ENCODE data around the gene CXorf58.
"Not testable (repeated sequence)": the region's sequence is repeated elsewhere in the genome, so short reads cannot be mapped to it uniquely, and the experiment has no call there.

CXorf58 gene, protein sequence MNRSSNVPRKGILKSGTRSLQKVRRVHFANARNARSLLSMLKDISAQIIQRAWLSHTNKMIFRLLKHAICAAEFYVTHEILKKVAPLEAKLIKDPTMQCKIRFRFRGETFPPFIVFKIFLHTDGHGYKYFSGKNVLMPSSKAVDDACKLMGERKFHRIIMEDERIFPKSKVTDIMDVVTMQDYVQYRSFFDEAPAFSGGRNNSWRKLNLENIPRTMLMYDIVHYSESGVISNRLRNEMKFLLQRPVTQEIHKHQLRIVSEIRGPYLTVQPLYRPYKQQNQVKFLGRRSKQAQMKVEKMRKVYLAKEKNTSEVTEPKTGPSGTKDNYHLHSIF

DNA sequence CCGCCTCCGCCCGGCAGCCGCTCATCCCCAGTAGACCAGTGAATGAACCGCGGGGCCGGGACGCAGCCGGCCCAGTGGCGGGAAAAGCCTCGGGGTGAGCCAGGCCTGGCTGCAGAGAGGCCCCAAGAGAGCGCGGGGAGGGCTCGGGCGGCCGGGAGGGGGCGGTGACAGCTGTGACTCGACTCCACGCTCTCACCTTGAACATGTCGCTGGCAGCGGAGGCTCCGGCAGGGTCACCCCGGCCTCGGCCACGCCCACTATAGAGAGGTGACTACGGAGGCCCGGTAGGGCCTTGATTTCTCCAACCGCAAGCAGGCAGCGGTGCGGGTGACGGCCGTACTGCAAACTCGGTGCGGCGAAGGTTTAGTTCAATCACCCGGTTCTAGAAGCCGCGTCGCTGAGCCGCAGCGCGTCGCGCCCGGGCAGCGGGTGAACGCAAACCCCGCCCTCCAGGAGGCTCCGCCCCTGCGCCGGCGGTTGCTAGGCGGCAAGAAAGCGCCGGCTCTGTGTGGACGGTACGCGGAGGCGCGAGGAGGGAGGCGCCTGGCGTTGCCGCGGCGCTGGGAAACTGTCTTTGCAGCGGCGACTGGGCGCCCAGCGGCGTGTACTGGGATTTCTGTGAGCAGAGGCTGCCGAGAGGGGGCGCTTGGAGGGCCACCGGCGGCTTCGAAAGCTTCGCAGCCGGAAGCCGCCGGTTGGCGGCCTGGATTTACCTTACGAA, at the start of gene CXorf58, which contains the start of gene APOO:
TSS of gene CXorf58 (plus strand) at position 509 of the 721 bp plus-strand sequence. CDS start 2,297 bp downstream, outside the sequence.
TSS of gene APOO (minus strand) at position 441 of the 721 bp plus-strand sequence. CDS start at position 205, 236 bp downstream.
- DNase-seq (ENCODE audit: low read depth in 3 of 3): peak; percentile 74 to 88 (median 77)

GRCh38 chrX:23859238-23859637, 48.6 kb upstream of the CXorf58 start:
- not testable (repeated sequence) for DNase-seq (ENCODE audit: low read depth in 3 of 3)

DNA sequence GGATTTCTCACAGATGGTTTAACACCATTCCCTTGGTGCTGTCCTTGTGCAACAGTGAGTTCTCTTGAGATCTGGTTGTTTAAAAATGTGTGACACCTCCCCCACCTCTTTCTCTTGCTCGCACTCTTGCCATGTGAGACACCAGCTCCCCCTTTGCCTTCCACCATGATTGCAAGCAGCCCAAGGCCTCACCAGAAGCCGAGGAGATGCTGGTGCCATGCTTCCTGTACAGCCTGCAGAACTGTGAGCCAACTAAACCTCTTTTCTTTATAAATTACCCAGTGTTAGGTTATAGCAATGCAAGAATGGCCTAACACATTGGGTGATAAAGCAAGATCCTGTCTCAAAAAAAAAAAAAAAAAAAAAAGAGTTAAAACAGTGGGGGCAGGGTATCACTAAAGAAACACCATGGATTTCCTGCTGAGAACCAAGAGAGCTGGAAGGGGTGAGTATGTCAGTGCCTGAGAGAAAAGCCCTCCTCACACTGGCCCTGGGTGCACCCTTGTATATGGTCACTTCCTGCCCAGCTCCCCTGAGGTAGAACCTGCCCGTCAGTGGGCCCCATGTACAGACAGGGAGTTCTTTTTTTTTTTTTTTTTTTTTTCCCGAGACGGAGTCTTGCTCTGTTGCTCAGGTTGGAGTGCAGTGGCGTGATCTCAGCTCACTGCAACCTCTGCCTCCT, 46.5 kb upstream of the CXorf58 start:
- DNase-seq (ENCODE audit: low read depth in 3 of 3): no peak

- DNase-seq (ENCODE audit: low read depth in 3 of 3): not testable (repeated sequence)
Measured at GRCh38 chrX:23861952-23862351, 45.9 kb upstream of the CXorf58 start.

DNA sequence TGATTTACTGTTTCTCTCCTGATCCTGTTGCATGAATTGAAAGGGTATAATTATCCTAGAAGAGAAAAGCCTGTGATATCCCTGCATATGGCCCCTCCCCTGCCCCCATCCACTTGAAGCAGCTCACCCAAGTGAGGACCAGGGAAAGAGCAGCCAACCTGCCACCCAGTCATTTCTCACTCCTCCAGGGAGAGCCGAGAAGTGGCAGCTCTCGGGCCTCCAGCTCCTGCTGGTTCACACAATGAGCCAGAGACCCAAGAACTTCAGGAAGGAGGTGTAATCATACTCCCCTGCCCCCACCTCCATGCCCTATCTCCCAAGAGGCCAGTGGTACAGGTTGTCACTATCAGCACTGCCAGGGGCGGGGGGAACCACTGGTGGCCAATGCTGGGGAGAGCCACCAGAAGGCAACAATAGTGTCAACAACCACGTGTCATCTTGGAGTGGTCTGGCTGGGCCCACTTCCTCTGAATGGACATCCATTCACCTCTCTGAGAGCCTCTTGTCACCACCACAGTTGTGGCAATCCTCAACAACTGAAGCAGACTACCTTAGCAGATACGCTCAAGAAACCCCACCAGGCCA, 43.0 kb upstream of the CXorf58 start:
- DNase-seq (ENCODE audit: low read depth in 3 of 3): no peak

GRCh38 chrX:23870041-23870440, 37.8 kb upstream of the CXorf58 start:
- DNase-seq (ENCODE audit: low read depth in 3 of 3): no peak

DNA sequence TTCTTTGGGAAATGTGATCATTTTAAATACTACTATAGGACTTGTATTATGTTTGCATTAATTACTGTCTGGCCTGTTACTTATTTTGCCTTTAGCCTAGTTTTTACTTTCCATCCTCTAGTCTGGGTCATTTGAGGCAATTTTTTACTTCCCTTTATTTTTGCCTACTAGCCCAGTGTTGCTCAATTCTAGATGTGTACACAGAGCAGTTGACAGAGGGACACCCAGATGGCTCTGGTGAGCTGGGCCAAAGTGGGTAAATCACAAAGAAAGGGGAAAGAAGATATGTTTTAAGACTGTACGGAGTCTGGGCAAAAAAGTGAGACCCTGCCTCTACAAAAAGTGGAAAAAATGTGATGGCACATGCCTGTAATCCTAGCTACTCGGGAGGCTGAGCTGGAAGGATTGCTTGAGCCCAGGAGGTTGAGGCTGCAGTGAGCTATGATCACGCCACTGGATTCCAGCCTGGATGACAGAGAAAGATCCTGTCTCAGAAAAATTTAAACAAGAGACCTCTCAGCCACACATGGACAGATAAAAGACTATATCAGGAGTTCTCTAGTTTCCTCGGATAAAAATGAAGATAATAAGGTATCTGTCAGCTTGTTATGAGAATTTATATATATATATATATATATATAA, 35.8 kb upstream of the CXorf58 start:
- no peak for DNase-seq (ENCODE audit: low read depth in 3 of 3)

DNA sequence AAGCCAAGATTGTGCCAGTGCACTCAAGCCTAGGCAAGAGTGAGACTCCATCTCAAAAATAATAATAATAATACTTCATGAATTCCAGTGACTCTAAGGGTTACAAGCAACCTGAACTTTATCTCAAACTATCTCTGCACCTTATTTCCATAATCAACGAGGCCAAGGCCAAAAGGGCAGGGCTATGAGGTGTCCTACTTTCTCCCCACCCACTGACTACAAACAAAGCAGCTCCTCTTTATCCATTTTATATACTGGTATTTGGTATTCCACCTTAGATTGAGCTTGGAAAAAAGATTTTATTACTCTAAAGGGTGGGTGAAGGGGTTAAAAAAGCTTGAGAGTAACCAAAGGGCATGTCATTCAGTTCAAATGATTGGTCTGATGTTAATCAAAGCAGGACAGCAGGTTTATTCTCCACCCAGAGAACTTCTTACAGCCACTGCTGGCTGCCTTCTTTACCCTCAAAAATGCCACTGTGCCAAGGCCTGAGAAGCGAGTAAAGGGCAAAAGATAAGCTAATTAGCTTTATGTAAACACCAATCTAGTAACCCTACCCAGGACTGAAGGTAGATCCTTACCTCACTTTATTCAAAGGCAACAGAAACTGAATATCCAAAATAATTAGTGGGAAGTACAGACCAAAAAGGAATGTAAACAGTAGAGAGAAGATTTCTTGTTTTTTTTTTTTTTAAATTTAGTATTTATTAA, 28.3 kb upstream of the CXorf58 start:
- no peak for DNase-seq (ENCODE audit: low read depth in 3 of 3)

- DNase-seq (ENCODE audit: low read depth in 3 of 3): peak in 1 of 3 experiments; percentile 2
Measured at GRCh38 chrX:23883737-23884354, 24.0 kb upstream of the CXorf58 start.

- DNase-seq (ENCODE audit: low read depth in 3 of 3): no peak
Measured at GRCh38 chrX:23884427-23885024, 23.3 kb upstream of the CXorf58 start.

- DNase-seq (ENCODE audit: low read depth in 3 of 3): no peak
Measured at GRCh38 chrX:23885803-23886202, 22.0 kb upstream of the CXorf58 start.

GRCh38 chrX:23887451-23887850, 20.4 kb upstream of the CXorf58 start:
- no peak for DNase-seq (ENCODE audit: low read depth in 3 of 3)

DNA sequence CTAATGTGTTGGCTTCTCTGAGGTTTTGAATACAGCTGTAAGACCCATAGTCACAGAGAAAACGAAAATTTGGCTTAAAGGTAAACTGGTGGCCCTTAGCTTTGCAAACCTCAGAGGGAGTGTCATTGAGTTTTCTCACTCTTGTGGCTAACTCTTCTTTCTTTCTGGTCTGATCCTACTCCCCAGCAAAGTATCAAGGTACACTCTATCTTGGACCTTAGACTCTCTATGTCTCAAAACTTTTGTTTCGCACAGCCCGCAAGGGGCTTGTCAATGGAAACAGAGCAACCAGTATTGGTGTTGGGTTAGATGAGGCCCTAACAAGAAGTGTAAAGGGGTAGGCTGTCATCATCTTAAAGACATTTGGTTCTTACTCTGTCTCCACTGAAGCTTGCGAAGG, 19.9 kb upstream of the CXorf58 start:
- DNase-seq (ENCODE audit: low read depth in 3 of 3): no peak

DNA sequence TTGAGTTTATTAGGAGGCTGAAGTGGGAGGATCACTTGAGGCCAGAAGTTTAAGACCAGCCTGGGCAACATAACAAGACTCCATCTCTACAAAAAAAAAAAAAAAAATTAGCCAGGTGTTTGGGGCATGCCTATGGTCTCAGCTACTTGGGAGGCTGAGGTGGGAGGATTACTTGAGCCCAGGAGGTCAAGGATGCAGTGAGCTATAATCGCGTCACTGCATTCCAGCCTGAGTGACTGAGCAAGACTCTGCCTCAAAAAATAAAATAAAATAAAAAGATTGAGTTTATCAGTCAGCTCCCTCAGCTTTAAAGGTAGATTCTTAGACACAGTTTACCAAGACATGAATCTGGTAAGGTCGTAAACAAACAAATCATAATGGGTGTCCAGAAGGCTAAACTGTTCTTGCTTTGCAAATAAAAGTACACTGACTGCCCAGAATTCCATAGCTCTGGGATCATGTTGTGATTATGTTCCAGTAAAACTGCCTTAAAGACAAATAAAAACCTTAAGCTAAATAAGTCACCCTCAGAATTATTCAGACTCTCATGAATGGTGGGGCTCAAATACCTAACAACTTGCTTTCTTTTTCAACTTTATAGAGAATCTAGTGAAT, 18.8 kb upstream of the CXorf58 start:
- no peak for DNase-seq (ENCODE audit: low read depth in 3 of 3)

- no peak for DNase-seq (ENCODE audit: low read depth in 3 of 3)
Measured at GRCh38 chrX:23890933-23891332, 16.9 kb upstream of the CXorf58 start.

DNA sequence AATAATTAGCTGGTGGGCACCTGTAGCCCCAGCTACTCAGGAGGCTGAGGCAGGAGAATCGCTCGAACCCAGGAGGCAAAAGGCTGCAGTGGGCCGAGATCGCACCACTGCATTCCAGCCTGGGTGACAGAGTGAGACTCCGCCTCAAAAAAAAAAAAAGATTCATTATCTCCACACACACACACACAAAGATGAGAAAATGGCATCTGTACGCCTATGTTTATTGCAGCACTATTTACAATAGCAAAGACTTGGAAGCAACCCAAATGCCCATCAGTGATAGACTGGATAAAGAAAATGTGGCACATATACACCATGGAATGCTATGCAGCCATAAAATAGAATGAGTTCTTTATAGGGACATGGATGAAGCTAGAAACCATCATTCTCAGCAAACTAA, 12.8 kb upstream of the CXorf58 start:
- DNase-seq (ENCODE audit: low read depth in 3 of 3): not testable (repeated sequence)

GRCh38 chrX:23896539-23896938, 11.3 kb upstream of the CXorf58 start:
- not testable (repeated sequence) for DNase-seq (ENCODE audit: low read depth in 3 of 3)

- no peak for DNase-seq (ENCODE audit: low read depth in 3 of 3)
Measured at GRCh38 chrX:23896981-23897380, 10.8 kb upstream of the CXorf58 start.

- DNase-seq (ENCODE audit: low read depth in 3 of 3): no peak
Measured at GRCh38 chrX:23898412-23898959, 9.3 kb upstream of the CXorf58 start.

Measured in stimulated activated CD4-positive, alpha-beta T cell treated with anti-CD3 and anti-CD28 coated beads, TNF-alpha, amount 100 ng/mL, for 24 hours (primary cell).